Fibroblast of skin of right biceps (primary cell): Measurements from ENCODE around the gene TBC1D2B.
"Not testable (repeated sequence)": the region's sequence is repeated elsewhere in the genome, so short reads cannot be mapped to it uniquely, and the experiment has no call there.

Source experiments
- DNase-seq: peaks from one replicate; pipeline ENCODE4 v3.0.0-alpha.2; 2013

The TBC1D2B gene

GRCh38 chr15:77971875-77972274, 105.6 kb downstream of the TBC1D2B start:
- not testable (repeated sequence) for DNase-seq

GRCh38 chr15:77970813-77971360, 106.6 kb downstream of the TBC1D2B start:
- not testable (repeated sequence) for DNase-seq

- DNase-seq = no peak
Measured at GRCh38 chr15:77969055-77969454, 108.5 kb downstream of the TBC1D2B start.

- no peak for DNase-seq
Measured at GRCh38 chr15:77967798-77968197, 109.7 kb downstream of the TBC1D2B start.

- not testable (repeated sequence) for DNase-seq
Measured at GRCh38 chr15:77967235-77967615, 110.3 kb downstream of the TBC1D2B start.

- DNase-seq = peak; percentile 47
Measured at GRCh38 chr15:77966540-77967234, 110.8 kb downstream of the TBC1D2B start.

- DNase-seq = no peak
Measured at GRCh38 chr15:77964193-77964592, 113.3 kb downstream of the TBC1D2B start.

GRCh38 chr15:77959432-77959879, 118.1 kb downstream of the TBC1D2B start:
- peak; percentile 63 for DNase-seq

- not testable (repeated sequence) for DNase-seq
Measured at GRCh38 chr15:77958716-77959431, 118.6 kb downstream of the TBC1D2B start.

GRCh38 chr15:77958021-77958420, 119.5 kb downstream of the TBC1D2B start:
- not testable (repeated sequence) for DNase-seq

- DNase-seq = peak; percentile 44
Measured at GRCh38 chr15:77953926-77954325, 123.6 kb downstream of the TBC1D2B start.

- DNase-seq = not testable (repeated sequence)
Measured at GRCh38 chr15:77952928-77953446, 124.5 kb downstream of the TBC1D2B start.

- DNase-seq = not testable (repeated sequence)
Measured at GRCh38 chr15:77951105-77951786, 126.3 kb downstream of the TBC1D2B start.

- not testable (repeated sequence) for DNase-seq
Measured at GRCh38 chr15:77950470-77950869, 127.0 kb downstream of the TBC1D2B start.

GRCh38 chr15:77945566-77945965, 131.9 kb downstream of the TBC1D2B start:
- DNase-seq = no peak
